Measurements from ENCODE around the gene EIPR1.

Gene EIPR1

GRCh38 chr2:3209258-3209657, 168.4 kb downstream of the EIPR1 start:
- TF ChIP-seq FOXP2 (optimal IDR thresholded peaks at IDR 0.05; ENCODE audit: control extremely low read depth, extremely low read length, insufficient read depth) = no peak
- no peak for TF ChIP-seq EZH2 (IDR thresholded peaks at IDR 0.05)
- no peak for TF ChIP-seq POLR2AphosphoS5 (IDR thresholded peaks at IDR 0.05; ENCODE audit: borderline replicate concordance, low read depth, low read length)
- Histone ChIP-seq H3K9me3 (ENCODE audit: low read depth, low read length) (no peaks in the 10 kb centered on the region), H3K36me3 (ENCODE audit: insufficient read depth, low read length) (no peaks in the 10 kb centered on the region), H3K9ac (ENCODE audit: insufficient read length) (no peak overlapping the region), H3K4me3 (no peak overlapping the region), H3K27ac (no peak overlapping the region)
- no peak for DNase-seq (ENCODE audit: low read depth, low spot score)

DNA sequence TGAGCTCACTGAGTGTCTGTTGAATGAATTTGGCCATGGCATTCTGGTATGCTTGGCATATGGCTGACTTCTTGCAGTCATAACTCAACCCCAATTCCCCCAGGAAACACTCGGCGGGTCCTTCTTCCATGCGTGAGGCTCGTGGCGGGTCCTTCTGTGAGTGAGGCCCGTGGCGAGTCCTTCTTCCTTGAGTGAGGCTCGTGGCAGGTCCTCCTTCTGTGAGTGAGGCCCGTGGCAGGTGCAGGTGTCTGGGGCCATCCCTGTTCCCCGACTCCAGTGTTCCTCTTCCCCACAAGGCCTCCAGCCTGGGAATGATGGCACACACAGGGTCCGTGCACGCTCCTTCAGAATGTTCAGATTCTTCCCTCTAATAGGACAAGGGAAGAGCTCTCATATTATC, 169.0 kb downstream of the EIPR1 start:
- Histone ChIP-seq H3K27ac (no peak overlapping the region), H3K4me3 (no peak overlapping the region), H3K36me3 (ENCODE audit: insufficient read depth, low read length) (no peaks in the 10 kb centered on the region), H3K9ac (ENCODE audit: insufficient read length) (no peak overlapping the region), H3K9me3 (ENCODE audit: low read depth, low read length) (no peaks in the 10 kb centered on the region)
- DNase-seq (ENCODE audit: low read depth, low spot score) = no peak
- no peak for TF ChIP-seq FOXP2 (optimal IDR thresholded peaks at IDR 0.05; ENCODE audit: control extremely low read depth, extremely low read length, insufficient read depth)
- no peak for TF ChIP-seq EZH2 (IDR thresholded peaks at IDR 0.05)
- no peak for TF ChIP-seq POLR2AphosphoS5 (IDR thresholded peaks at IDR 0.05; ENCODE audit: borderline replicate concordance, low read depth, low read length)

DNA sequence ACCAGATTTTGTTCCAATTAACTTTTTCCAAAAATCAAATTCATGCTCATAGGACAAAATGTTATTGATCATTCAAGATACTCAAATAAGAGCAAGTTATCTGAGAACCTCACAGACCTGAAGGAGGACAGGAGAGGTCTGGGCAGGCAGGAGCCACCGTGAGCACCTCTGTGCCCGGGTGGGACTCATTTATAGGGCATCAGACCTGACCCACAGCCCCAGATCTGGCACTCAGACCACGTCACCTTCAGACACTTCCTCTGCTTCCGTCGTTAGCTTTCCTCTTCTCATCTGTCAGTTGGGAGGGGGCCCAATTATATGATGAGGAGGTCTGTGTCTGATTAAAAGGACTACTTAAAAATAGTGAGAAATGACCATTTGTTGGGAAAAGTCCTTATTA, 169.4 kb downstream of the EIPR1 start:
- H3K36me3 ChIP-seq (ENCODE audit: insufficient read depth, low read length) = no peaks in the 10 kb centered on the region
- no peak overlapping the region for H3K4me3 ChIP-seq
- TF ChIP-seq EZH2 (IDR thresholded peaks at IDR 0.05) (no peak), POLR2AphosphoS5 (IDR thresholded peaks at IDR 0.05; ENCODE audit: borderline replicate concordance, low read depth, low read length) (no peak), FOXP2 (optimal IDR thresholded peaks at IDR 0.05; ENCODE audit: control extremely low read depth, extremely low read length, insufficient read depth) (no peak)
- DNase-seq (ENCODE audit: low read depth, low spot score) = no peak
- H3K9ac ChIP-seq (ENCODE audit: insufficient read length) = no peak overlapping the region
- H3K9me3 ChIP-seq (ENCODE audit: low read depth, low read length) = no peaks in the 10 kb centered on the region
- no peak overlapping the region for H3K27ac ChIP-seq

- Histone ChIP-seq H3K36me3 (ENCODE audit: insufficient read depth, low read length) (no peaks in the 10 kb centered on the region), H3K9me3 (ENCODE audit: low read depth, low read length) (no peaks in the 10 kb centered on the region), H3K27ac (no peak overlapping the region), H3K9ac (ENCODE audit: insufficient read length) (no peak overlapping the region), H3K4me3 (no peak overlapping the region)
- DNase-seq (ENCODE audit: low read depth, low spot score) = no peak
- TF ChIP-seq FOXP2 (optimal IDR thresholded peaks at IDR 0.05; ENCODE audit: control extremely low read depth, extremely low read length, insufficient read depth) (no peak), EZH2 (IDR thresholded peaks at IDR 0.05) (no peak), POLR2AphosphoS5 (IDR thresholded peaks at IDR 0.05; ENCODE audit: borderline replicate concordance, low read depth, low read length) (no peak)
These were observed 170.5 kb downstream of the EIPR1 start for GRCh38 chr2:3207091-3207491.

- DNase-seq (ENCODE audit: low read depth, low spot score) = no peak
- Histone ChIP-seq H3K36me3 (ENCODE audit: insufficient read depth, low read length) (no peaks in the 10 kb centered on the region), H3K4me3 (no peak overlapping the region), H3K9me3 (ENCODE audit: low read depth, low read length) (no peaks in the 10 kb centered on the region), H3K9ac (ENCODE audit: insufficient read length) (no peak overlapping the region), H3K27ac (no peak overlapping the region)
- TF ChIP-seq FOXP2 (optimal IDR thresholded peaks at IDR 0.05; ENCODE audit: control extremely low read depth, extremely low read length, insufficient read depth) = no peak
- TF ChIP-seq POLR2AphosphoS5 (IDR thresholded peaks at IDR 0.05; ENCODE audit: borderline replicate concordance, low read depth, low read length) = no peak
- no peak for TF ChIP-seq EZH2 (IDR thresholded peaks at IDR 0.05)
These were observed 171.8 kb downstream of the EIPR1 start for GRCh38 chr2:3205845-3206244.

- H3K27ac ChIP-seq = no peak overlapping the region
- no peaks in the 10 kb centered on the region for H3K36me3 ChIP-seq (ENCODE audit: insufficient read depth, low read length)
- no peak for TF ChIP-seq FOXP2 (optimal IDR thresholded peaks at IDR 0.05; ENCODE audit: control extremely low read depth, extremely low read length, insufficient read depth)
- TF ChIP-seq POLR2AphosphoS5 (IDR thresholded peaks at IDR 0.05; ENCODE audit: borderline replicate concordance, low read depth, low read length) = no peak
- no peak for TF ChIP-seq EZH2 (IDR thresholded peaks at IDR 0.05)
- no peak overlapping the region for H3K9ac ChIP-seq (ENCODE audit: insufficient read length)
- no peak overlapping the region for H3K4me3 ChIP-seq
- no peak for DNase-seq (ENCODE audit: low read depth, low spot score)
- no peaks in the 10 kb centered on the region for H3K9me3 ChIP-seq (ENCODE audit: low read depth, low read length)
These were observed 173.4 kb downstream of the EIPR1 start for GRCh38 chr2:3204031-3204821.

GRCh38 chr2:3203497-3204019, 174.1 kb downstream of the EIPR1 start:
- no peak overlapping the region for H3K4me3 ChIP-seq
- H3K9ac ChIP-seq (ENCODE audit: insufficient read length) = no peak overlapping the region
- H3K9me3 ChIP-seq (ENCODE audit: low read depth, low read length) = no peaks in the 10 kb centered on the region
- TF ChIP-seq POLR2AphosphoS5 (IDR thresholded peaks at IDR 0.05; ENCODE audit: borderline replicate concordance, low read depth, low read length) = no peak
- TF ChIP-seq FOXP2 (optimal IDR thresholded peaks at IDR 0.05; ENCODE audit: control extremely low read depth, extremely low read length, insufficient read depth) = no peak
- no peak for TF ChIP-seq EZH2 (IDR thresholded peaks at IDR 0.05)
- no peak for DNase-seq (ENCODE audit: low read depth, low spot score)
- H3K36me3 ChIP-seq (ENCODE audit: insufficient read depth, low read length) = no peaks in the 10 kb centered on the region
- no peak overlapping the region for H3K27ac ChIP-seq

- H3K9me3 ChIP-seq (ENCODE audit: low read depth, low read length) = no peaks in the 10 kb centered on the region
- no peak overlapping the region for H3K27ac ChIP-seq
- no peaks in the 10 kb centered on the region for H3K36me3 ChIP-seq (ENCODE audit: insufficient read depth, low read length)
- DNase-seq (ENCODE audit: low read depth, low spot score) = no peak
- no peak overlapping the region for H3K4me3 ChIP-seq
- H3K9ac ChIP-seq (ENCODE audit: insufficient read length) = no peak overlapping the region
- no peak for TF ChIP-seq FOXP2 (optimal IDR thresholded peaks at IDR 0.05; ENCODE audit: control extremely low read depth, extremely low read length, insufficient read depth)
- no peak for TF ChIP-seq POLR2AphosphoS5 (IDR thresholded peaks at IDR 0.05; ENCODE audit: borderline replicate concordance, low read depth, low read length)
- no peak for TF ChIP-seq EZH2 (IDR thresholded peaks at IDR 0.05)
These were observed 174.7 kb downstream of the EIPR1 start for GRCh38 chr2:3202926-3203325.

Data from SK-N-MC (cell line).